Activated CD8-positive, alpha-beta memory T cell treated with anti-CD3 and anti-CD28 coated beads for 1 hour (primary cell): Measurements from ENCODE around the gene RAB20.
"Not testable (repeated sequence)": the region's sequence is repeated elsewhere in the genome, so short reads cannot be mapped to it uniquely, and the experiment has no call there.

ENCODE experiments used
- DNase-seq, 2 donors: peaks; one replicate each; pipeline ENCODE4 v3.0.0-alpha.2; 2020; ENCODE audit warnings: low read depth in 1 of 2; ENCODE audit errors: extremely low read depth in 1 of 2

The RAB20 gene

DNA sequence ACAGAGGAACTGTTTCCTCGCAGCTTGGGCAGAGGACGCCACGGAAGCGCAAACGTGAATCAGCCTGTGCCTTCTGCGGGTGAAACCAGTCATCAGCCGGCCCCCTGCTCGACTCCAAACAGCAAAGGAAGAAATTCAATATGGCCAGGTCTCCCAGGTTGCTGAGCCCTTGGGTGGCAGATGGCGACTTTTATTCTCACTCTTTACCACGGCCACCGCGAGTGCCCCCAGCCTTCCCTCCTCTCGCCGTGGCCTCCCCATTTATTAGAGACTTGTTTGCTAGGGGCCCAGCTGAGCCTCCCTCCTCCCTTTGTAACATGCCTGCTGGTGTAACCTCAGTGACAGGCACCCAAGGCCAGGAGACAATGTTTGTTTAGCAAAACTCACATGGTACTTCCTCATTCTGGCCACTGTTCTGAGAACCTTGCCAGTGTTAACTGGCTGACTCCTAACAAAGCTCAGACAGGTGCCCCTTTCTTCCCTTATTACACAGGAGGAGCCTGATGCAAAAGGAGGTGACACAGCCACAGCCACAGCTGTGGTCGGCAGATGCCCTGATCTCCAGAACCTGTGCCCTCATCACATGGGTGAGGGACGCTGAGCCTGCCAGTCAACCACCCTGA lies 5.8 kb downstream of the RAB20 start:
- no peak for DNase-seq

DNA sequence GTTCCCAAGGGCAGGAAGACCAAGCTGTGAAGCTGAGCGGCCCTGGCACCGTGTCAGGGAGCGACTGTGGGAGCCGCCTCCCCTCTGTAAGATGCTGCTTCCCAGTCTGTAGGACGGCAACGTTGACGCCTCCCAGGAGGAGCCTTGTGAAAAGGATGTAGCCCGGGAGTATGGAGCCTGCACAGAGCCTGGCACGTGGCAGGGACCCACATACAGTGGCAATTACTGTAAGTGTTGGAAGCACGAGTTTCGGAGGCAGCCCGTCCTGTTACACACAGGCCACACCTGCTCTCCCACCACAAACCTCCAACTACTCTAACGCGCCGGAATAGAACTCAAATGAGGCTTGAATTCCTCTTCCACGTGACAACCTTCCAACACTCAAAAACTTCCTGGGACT lies 6.6 kb downstream of the RAB20 start:
- DNase-seq, result no peak

DNA sequence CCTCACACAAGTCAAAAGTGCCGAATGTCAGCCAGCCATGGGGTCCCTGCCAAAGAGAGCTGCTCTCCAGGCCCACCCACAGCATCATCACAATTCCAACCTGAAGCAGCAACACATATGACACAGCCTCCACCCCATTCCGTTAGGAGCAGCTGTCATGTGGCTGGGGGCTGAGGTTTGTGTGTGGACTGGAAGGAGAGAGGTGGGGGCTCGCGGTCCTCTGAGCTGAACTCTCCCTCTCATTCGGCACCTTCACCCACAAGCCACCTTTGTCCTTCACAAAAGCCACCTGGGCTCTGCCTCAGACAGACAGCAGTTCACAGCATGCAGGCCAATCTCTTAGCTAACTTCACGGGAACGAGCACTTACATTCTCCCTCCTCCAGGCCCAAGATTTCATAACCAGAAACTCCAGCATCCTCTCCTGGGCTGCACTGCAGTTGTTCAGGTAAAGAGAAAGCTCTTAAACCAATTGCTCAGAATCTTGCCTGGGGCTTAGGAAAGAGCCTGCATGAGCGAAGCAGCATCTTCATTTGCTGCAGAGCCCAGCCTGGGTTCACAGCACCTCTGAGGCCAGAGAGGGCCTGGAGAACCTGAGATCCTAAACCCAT lies 7.2 kb downstream of the RAB20 start:
- no peak for DNase-seq

DNA sequence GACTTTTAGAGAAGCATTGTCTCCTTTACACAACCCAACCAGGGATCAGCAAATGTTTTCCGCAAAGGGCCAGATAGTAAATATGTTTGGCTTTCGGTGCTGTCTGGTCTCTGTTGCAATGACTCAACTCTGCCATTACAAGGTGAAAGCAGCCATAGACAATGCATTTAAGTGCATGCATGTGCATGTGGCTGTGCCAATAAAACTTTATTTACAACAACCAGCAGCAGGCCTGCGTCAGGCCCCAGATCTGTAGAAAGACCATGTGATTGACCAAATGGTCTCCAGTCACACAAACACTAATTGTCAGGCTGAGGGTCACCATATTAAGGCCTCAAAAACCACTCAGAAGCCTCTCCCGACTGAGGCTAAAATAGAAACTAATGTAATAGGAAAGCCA lies 8.1 kb downstream of the RAB20 start:
- DNase-seq, result no peak

DNA sequence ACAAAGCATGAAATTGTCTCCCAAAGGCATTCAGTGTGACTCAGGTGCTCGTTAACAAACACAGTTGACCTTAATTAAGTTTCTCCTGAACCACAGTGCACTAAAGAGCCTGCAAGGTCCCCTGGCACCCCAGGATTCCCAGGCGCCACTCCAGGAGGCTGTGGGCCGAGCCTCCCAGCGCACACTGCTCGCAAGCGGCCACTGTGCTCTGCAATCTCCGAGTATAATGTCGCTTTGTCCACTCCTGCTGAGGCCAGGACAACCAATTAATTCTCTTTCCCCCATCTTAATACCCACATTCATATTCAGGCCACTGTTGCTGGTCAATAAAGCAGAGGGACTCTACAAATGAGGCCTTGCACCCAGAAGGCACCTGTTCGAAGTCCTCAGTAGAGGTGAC lies 8.8 kb downstream of the RAB20 start:
- no peak for DNase-seq

DNA sequence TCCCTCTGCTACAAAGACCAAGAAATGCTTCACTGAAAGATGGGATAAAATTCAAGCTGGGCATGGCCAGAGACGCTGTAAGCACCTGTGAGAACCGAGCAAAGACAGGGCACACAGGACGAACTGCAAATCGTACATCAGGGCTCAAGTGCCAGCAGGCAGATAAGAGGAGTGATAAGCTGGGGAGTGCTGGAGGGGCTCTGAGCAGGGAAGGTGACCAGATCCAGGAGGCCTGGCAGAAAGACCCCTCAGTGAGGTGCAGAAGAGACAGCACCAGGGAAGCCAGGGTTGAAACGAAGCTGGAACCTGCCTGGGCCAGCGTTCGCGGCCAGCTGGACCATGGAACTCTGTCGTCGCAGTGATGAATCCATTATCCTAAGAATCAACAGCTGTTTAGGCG lies 10.2 kb downstream of the RAB20 start:
- DNase-seq, result no peak

DNA sequence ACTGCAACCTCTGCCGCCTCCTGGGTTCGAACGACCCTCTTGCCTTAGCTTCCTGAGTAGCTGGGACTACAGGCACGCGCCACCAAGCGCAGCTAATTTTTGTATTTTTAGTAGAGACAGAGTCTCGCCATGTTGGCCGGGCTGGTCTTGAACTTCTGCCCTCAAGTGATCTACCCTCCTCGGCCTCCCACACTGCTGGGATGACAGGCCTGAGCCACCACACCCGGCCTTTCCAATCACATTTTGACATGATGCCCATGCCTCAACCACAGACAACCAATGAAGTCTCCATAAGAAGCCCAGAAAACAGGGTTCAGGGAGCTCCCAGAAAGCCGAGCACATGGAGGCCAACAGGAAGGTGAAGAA lies 11.7 kb downstream of the RAB20 start:
- no peak for DNase-seq

DNA sequence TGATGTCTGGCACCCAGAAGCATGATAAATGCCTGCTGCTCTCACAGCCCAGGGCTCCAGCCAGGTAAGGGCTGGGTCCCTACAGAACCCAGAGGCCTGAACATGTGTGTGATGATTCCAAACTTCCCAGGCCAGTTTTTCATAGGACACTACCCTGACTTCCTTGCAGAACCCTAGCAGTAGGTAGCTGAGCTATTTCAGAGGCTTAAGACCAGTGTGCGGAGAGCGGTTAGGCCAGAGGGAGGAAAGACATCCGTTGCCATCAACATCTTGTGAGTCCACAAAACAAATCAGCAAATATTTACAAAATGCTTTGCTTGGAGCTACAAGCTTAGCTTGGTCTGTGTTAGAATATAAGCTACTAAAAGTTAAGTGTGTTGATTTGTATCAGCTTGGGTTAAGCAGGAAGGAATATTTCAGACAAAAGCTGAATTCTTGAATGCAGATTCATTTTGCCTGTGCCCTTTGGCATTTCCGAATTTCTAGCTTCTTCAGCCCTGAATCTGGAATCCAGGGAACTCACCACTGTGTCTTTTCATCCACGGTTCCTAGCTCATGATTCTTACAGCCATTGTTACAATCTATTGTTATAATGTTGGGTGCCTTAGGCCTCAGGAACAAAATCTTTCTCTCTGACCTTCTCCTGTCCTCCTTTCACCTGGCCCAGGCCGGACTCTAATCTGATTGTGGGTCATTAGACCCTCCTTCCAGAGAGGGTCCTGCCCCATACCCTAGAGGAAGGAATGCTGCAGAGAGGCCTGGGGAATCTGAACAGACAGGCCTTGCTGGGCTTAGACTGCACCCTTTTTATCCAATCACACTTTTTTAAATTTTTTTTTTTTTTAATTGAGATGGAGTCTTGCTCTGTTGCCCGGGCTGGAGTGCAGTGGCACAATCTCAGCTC lies 12.4 kb downstream of the RAB20 start:
- DNase-seq, result no peak

DNA sequence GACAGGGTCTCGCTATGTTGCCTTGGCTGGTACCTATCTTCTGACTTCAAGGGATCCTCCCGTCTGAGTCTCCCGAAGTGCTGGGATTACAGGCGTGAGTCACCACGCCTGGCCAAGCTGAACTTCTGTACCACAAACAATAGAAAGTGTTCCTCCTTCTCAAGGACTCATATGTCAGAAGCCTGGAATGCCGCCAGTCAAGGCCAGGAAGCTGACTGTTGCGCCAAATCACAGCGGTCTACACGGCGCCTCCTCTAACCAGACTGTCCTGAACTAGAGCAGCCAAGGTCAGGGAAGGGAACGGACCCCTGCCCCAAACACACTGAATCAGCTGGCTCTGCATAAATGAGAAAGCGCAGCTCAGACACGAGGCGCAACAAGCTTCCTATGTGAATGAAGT lies 14.6 kb downstream of the RAB20 start:
- DNase-seq, result no peak

DNA sequence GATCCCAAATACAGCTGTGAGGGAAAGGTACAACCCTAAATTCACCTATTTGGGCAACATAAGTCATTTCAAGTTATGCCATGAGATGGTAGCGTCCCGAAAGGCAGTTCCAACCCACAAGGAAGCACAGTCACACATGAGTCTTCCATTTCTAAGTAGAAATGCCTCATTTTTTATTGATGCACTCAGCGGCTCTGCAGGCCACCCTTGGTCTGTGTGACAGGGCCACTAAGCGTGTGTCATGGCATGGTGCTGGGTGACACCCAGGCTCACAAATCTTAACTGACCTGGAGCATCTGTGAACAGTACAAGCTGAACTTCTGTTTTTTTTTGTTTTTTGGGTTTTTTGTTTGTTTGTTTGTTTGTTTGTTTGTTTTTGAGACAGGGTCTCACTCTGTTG lies 15.1 kb downstream of the RAB20 start:
- DNase-seq, result no peak

DNA sequence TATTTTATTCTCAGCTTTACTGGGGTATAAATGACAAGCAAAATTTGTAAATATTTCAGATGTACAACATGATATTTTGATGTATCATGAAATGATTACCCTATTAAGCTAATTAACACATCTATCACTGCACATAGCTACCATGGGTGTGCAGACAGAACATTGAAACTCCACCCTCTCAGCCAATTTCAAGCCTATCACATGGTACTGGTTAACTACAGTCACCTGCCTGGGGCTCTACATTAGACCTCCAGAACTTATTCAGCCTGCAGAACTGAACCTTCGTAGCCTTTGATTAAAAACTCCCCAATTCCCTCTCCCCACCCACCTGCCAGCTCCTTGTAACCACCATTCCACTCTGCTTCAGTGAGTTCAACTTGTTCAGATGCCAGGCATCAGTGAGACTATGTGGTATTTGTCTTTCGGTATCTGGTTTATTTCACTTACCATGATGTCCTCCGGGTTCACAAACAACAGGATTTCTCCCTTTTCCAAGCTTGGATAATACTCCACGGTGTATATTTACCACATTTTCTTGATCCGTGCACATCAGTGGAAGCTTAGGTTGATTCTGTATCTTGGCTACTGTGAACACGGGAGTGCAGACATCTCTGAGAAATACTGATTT lies 19.2 kb downstream of the RAB20 start:
- DNase-seq, result no peak

DNA sequence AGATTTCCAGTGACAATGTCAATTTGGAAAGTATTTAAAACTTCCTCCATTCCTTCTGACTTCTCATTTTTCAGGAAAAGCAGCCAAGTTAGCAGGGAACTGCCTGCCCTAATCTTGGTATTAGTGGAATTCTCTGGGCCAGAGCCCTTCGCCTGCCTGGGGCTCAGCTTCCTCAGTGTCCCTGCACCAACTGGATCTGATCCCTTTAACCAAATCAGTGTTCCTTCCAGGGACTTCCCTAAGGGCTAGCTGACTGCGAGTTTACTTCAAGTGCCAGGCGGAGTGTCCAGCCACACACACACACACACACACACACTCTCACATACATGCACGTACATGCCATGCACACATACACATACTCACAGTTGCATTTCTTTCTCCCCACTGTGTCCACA lies 20.0 kb downstream of the RAB20 start:
- no peak for DNase-seq

DNA sequence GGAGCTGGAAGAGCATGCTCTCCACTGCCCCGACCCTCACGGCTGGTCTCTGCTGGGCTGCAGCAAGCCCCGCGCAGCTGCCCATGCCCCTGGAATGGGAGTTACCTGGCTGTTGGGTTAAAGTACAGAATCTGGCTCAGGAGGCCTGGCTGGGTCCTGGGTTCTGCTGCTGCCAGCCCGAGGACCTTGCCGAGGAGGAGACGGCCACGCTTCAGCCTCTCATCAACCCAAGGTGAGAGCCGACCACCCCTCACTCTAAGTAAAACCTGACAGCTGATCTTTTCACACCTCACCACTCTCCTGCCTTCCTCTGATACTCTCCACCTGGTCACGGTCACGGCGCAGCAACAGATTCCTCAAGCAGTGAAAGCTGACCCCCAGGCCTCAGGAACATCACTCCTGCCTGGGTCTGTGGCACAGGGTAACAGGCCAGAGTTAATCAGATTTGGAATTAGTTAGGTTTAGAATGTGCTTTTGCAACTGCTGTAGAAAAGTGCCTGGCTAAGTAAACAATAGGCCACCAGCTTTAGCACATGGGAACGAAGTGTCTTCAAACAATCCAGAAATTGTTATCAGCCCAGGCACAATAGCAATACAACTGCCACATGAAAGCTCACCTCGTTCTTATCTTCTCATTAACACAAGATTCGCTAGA lies 20.5 kb downstream of the RAB20 start:
- no peak for DNase-seq

DNA sequence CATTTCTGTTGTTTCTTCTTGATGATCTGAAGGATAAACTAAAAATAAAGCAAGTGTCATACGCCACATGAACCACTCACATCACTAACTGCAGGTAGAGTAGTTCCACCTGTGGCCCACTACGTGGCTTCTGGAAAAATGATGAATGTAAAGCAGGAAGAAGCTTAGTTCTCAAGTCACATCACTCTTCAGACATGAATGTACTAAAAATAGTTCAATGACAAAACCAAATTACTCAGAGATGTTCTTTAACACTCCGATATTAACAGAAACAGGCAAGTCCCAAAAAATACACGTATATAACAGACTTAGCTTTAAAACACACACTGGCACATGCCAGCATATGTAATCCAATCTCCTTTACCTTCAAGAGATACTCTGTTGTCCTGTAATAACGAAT lies 21.6 kb downstream of the RAB20 start:
- no peak for DNase-seq

DNA sequence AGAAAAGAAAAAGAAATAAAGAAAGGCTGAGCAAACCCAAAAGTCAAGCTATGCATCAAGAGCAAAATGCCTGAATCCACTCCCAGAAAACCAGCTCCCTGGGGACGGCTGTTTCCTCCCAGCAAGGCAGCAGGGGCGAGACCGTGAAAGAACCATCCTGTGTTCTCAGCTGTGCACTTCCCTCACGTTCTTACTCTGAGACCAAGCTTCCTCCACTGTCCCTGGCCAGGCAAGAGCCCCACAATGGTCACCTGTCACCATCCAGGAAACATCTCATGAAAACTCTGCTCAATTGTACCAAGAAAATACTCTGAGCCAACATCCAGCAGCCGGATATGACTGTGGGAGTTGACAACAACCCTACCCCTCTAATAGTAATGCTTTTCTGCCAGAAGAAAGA lies 22.9 kb downstream of the RAB20 start:
- no peak for DNase-seq

DNA sequence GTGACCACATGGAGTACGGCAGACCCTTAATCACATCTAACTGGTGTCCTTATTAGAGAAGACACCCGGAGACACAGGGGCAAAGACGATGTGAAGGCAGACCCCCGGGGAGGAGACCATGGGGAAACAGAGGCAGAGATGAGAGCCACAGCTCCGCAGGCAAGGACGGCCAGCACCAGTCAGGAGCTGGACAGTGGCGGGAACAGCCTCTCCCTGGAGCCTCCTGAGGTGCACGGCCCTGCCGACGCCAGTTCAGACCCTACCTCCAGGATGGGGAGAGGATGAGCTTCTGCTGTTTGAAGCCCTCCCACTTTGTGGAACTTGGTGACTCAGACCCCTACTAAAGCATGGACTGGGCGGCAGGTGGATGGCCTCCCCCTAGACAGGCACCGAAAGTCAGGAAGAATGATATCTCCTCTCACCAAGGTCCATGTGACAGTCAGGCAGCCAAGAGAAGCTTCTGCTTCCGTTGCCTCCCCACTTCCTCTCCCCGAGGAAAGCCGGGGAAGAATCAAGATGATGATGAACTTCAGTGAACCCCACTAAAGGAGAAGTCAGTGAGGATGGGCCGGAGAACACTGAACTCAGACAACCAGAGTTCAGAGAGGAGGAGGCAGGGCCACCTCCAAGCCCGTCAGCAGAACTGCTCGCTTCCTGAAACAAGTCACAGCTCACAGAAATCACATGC lies 25.4 kb downstream of the RAB20 start:
- DNase-seq, result no peak

DNA sequence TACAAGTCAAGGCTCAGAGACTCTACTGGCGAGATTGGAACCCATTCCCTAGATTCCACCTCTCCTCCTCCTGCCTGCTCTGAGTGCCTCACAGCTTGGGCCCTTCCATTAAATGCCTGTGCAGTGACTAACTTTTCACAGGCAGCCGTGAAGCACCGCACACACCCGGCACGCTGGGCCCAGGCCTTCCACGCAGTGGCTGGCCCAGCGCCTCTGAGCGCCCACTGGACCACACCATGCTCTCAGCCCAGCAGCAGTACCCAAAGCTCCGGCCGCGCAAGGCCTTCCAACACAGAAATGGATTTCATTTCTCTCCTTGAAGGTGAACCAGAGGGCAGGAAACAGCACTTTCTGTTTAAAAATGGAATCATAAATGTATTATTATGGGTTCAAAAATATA lies 26.0 kb downstream of the RAB20 start:
- no peak for DNase-seq

DNA sequence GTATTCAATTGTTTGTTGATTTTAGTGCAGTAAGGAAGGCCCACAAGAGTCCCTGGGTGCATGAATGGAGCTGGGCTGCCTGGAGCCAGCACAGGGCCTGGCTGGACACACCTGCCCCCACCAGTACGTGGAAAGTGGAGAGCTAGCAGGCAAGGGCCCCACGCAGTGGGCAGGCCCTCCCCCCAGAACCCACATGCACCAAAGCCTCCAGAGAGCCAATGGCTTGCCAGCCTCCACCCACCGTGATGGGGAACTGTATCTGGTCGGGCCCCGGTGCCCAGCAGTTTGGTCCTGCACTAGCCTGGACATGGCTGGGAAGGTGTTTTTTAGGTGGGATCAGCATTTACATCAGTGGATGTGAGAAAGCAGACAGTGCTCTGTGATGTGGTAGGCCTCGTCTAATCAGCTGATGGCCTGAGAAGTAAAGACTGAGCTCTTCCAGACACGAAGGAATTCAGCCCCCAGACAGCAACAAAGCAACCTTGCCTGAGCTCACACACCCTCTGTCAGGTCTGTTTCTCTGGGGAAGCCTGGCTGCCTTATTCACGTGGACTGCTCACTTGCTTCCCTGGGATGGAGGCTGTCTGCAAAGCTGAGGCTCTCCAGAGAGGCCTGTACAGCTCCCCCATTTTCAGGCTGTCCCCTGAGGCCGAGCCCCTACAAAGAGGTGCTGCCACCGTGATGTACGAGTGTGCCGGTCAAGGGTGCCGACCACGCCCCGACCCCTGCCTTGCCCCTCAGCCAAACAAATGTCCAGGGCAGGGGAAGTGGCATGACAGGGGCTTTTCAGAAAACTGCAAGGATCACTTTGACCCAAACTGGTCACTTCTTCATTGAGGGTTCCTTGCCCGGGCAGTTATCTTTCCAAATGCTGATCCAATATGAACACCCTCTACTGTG lies 27.5 kb downstream of the RAB20 start:
- no peak for DNase-seq

DNA sequence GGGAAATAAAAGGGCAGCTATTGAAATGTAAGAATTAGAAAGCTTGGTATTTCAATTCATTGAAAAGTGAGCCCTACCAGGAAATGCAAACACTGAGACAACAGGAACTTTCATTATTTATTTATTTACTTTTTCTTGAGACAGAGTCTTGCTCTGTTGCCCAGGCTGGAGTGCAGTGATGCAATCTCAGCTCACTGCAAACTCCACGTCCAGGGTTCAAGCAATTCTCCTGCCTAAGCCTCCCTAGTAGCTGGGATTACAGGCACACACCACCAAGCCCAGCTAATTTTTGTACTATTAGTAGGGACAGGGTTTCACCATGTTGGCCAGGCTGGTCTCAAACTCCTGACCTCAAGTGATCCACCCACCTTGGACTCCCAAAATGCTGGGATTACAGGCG lies 29.3 kb downstream of the RAB20 start:
- DNase-seq, result not testable (repeated sequence)

DNA sequence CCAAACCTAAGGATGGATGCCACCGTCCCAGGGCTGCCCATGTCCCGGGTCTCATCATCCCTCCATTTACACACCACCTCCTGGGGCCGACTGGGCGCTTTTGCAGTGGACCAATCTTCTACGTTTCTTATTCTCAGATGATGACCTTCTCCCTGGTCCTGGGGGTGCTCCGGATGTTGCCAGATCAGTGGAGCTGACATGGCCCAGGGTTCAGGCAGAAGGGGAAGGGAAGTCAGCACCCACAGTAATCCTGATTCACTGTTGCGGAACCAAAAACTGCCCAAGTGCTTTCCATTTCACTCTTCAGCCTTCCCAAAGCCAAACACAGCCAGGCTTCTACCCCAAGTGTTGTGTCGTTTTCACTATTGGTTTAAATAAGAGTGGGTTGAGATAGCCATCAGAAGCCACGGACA lies 29.8 kb downstream of the RAB20 start:
- DNase-seq, result no peak
